HepG2 (cell line): ENCODE measurements around the gene LRRC28. TPM values are rescaled to one million over a fixed set of nuclear protein-coding genes. Genes with fewer than 3 reads are reported as not detected.

Experiments used
- KAT8 ChIP-seq: IDR thresholded peaks from 2 replicates; pipeline ENCODE4 v1.6.1; 2016; ENCODE audit warnings: missing genetic modification reagents, missing compliant biosample characterization
- MLLT10 ChIP-seq: sonication (generic); formaldehyde crosslinking; IDR thresholded peaks from 2 replicates; pipeline ENCODE4 v1.4.0; 2020; ENCODE audit warnings: missing genetic modification reagents
- ZNF317 ChIP-seq: sonication (generic); formaldehyde crosslinking; IDR thresholded peaks from 2 replicates; pipeline ENCODE4 v1.5.0; 2020; ENCODE audit warnings: mild to moderate bottlenecking, missing genetic modification reagents
- ZNF33A ChIP-seq: sonication (generic); formaldehyde crosslinking; IDR thresholded peaks from 2 replicates; pipeline ENCODE4 v1.5.1; 2020; ENCODE audit warnings: missing genetic modification reagents, mild to moderate bottlenecking, moderate library complexity, borderline replicate concordance
- polyA plus RNA-seq, 8 experiments: library from polyadenylated mRNA; depleted of rRNA in 3 of 8; stranded (reverse) in 7 of 8; unstranded in 1 of 8; fragments of >200 nt; fragmentation: Illumina TruSeq in 4 of 8; extraction: Trizol in 4 of 8; gene quantifications; 2 replicates each; pipeline versions ENCODE4 v1.2.1 to v1.2.3, GENCODE V29; 2011 to 2016; ENCODE audit warnings: low read depth in 4 of 8, missing spikeins in 1 of 8, mixed read lengths in 1 of 8; ENCODE audit not compliant: insufficient read depth in 1 of 8
- total RNA-seq, 5 experiments: library from RNA; depleted of rRNA; stranded (reverse); fragments of >200 nt; fragmentation: Illumina TruSeq; extraction: Trizol; gene quantifications; 2 replicates each; pipeline ENCODE4 v1.2.3, GENCODE V29; 2016; ENCODE audit warnings: low read depth in 1 of 5
- TF ChIP-seq, protein P1 (sequence below): sonication (generic); formaldehyde crosslinking; IDR thresholded peaks from 2 replicates; pipeline ENCODE4 v1.4.0; 2020; ENCODE audit warnings: missing genetic modification reagents
- TF ChIP-seq, protein P2 (sequence below): sonication (generic); formaldehyde crosslinking; IDR thresholded peaks from 2 replicates; pipeline ENCODE4 v1.5.1; 2020; ENCODE audit warnings: mild to moderate bottlenecking, missing genetic modification reagents, moderate library complexity
- TF ChIP-seq, protein P3 (sequence below): IDR thresholded peaks from 2 replicates; pipeline ENCODE4 v1.6.1; 2012; ENCODE audit warnings: low read length, improper control_type of control experiment
- TF ChIP-seq, protein P4 (sequence below): sonication (generic); formaldehyde crosslinking; IDR thresholded peaks from 2 replicates; pipeline ENCODE4 v1.8.1; 2023; ENCODE audit warnings: mild to moderate bottlenecking, missing genetic modification reagents

Gene LRRC28
- total and polyA plus RNA-seq, 2 of the 13 experiments (the other 11 are each of a cell fraction or from before 2014, with no cell fraction given): 17.5 to 21.3 TPM

DNA sequence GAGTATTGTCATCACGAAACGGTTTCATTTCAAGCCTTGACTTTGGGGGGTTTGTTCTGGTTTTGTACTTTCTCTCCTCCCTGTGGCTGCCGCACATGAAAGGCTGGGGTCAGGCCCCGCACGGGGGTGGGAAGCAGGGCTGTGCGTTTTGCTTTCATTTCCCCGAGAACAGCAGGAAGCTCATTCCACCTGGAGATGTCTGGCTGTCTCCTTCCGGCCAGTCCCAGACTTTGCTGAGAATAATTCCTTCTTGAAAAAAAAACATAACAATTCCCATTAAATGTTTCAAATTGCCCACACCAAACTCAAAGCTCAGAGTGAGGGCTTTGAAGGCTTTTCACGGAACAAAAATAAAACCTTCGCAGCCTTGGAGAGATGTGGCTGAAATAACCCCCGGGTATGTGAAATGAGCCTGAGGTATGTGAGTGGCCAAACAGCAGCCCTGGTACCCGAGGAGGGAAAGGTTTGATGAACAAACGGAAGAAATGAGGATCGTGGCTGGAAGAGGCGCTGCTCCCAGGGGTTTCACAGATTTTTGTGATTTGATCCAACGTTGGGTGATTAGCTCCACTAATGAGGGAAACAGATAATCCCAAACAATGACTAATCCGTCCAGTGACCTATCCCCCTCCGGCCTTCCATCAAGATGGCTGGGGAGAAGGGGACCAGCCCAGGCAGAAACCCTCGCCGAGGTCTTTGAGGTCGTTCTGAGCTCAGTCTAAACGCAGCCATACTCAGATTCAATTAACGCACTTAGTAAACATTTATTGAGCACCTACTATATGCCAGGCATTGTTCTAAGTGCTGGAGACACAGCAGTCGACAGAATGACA lies 187.6 kb downstream of the LRRC28 start (continued):
- TF ChIP-seq ZNF317 (CRISPR knock-in tag): no peak
- no peak for TF ChIP-seq KAT8
- TF ChIP-seq, protein P1, sequence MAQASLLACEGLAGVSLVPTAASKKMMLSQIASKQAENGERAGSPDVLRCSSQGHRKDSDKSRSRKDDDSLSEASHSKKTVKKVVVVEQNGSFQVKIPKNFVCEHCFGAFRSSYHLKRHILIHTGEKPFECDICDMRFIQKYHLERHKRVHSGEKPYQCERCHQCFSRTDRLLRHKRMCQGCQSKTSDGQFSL: no peak
- TF ChIP-seq, protein P2, sequence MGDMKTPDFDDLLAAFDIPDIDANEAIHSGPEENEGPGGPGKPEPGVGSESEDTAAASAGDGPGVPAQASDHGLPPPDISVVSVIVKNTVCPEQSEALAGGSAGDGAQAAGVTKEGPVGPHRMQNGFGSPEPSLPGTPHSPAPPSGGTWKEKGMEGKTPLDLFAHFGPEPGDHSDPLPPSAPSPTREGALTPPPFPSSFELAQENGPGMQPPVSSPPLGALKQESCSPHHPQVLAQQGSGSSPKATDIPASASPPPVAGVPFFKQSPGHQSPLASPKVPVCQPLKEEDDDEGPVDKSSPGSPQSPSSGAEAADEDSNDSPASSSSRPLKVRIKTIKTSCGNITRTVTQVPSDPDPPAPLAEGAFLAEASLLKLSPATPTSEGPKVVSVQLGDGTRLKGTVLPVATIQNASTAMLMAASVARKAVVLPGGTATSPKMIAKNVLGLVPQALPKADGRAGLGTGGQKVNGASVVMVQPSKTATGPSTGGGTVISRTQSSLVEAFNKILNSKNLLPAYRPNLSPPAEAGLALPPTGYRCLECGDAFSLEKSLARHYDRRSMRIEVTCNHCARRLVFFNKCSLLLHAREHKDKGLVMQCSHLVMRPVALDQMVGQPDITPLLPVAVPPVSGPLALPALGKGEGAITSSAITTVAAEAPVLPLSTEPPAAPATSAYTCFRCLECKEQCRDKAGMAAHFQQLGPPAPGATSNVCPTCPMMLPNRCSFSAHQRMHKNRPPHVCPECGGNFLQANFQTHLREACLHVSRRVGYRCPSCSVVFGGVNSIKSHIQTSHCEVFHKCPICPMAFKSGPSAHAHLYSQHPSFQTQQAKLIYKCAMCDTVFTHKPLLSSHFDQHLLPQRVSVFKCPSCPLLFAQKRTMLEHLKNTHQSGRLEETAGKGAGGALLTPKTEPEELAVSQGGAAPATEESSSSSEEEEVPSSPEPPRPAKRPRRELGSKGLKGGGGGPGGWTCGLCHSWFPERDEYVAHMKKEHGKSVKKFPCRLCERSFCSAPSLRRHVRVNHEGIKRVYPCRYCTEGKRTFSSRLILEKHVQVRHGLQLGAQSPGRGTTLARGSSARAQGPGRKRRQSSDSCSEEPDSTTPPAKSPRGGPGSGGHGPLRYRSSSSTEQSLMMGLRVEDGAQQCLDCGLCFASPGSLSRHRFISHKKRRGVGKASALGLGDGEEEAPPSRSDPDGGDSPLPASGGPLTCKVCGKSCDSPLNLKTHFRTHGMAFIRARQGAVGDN (CRISPR knock-in tag): no peak
- TF ChIP-seq ZNF33A (CRISPR knock-in tag): no peak
- TF ChIP-seq MLLT10 (CRISPR knock-in tag): no peak
- TF ChIP-seq, protein P3, sequence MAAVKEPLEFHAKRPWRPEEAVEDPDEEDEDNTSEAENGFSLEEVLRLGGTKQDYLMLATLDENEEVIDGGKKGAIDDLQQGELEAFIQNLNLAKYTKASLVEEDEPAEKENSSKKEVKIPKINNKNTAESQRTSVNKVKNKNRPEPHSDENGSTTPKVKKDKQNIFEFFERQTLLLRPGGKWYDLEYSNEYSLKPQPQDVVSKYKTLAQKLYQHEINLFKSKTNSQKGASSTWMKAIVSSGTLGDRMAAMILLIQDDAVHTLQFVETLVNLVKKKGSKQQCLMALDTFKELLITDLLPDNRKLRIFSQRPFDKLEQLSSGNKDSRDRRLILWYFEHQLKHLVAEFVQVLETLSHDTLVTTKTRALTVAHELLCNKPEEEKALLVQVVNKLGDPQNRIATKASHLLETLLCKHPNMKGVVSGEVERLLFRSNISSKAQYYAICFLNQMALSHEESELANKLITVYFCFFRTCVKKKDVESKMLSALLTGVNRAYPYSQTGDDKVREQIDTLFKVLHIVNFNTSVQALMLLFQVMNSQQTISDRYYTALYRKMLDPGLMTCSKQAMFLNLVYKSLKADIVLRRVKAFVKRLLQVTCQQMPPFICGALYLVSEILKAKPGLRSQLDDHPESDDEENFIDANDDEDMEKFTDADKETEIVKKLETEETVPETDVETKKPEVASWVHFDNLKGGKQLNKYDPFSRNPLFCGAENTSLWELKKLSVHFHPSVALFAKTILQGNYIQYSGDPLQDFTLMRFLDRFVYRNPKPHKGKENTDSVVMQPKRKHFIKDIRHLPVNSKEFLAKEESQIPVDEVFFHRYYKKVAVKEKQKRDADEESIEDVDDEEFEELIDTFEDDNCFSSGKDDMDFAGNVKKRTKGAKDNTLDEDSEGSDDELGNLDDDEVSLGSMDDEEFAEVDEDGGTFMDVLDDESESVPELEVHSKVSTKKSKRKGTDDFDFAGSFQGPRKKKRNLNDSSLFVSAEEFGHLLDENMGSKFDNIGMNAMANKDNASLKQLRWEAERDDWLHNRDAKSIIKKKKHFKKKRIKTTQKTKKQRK: no peak
- TF ChIP-seq, protein P4, sequence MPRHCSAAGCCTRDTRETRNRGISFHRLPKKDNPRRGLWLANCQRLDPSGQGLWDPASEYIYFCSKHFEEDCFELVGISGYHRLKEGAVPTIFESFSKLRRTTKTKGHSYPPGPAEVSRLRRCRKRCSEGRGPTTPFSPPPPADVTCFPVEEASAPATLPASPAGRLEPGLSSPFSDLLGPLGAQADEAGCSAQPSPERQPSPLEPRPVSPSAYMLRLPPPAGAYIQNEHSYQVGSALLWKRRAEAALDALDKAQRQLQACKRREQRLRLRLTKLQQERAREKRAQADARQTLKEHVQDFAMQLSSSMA (CRISPR knock-in tag): no peak
- TF ChIP-seq, all 625 proteins: peak for 0
